OCI-LY3 (cell line): Measurements from ENCODE around the gene OVOL2.

Experiments used
- H2AFZ ChIP-seq: fragments of 200-600, 300-600 bp; shearing (Covaris generic); 2 replicates; pipeline ENCODE4 v1.6.0; 2014; ENCODE audit warnings: antibody characterized with exemption, low read depth, low read length
- H3K27ac ChIP-seq: fragments of 200-600, 300-600 bp; sonication (generic); 2 replicates; pipeline ENCODE4 v1.5.1; 2014; ENCODE audit warnings: mild to moderate bottlenecking, low read length, moderate library complexity, mixed read lengths
- H3K27me3 ChIP-seq: fragments of 200-600, 300-600 bp; sonication (generic); 2 replicates; pipeline ENCODE4 v1.6.1; 2014; ENCODE audit warnings: low read depth, low read length, mixed read lengths
- H3K36me3 ChIP-seq: fragments of 200-600, 300-600 bp; sonication (generic); replicated peaks from 2 replicates; pipeline ENCODE3; 2014; ENCODE audit warnings: low read depth, low read length, mixed read lengths
- H3K4me1 ChIP-seq: fragments of 300-600, 200-600 bp; sonication (generic); 2 replicates; pipeline ENCODE4 v1.6.1; 2014; ENCODE audit warnings: low read length, mixed read lengths
- H3K4me2 ChIP-seq: fragments of 200-600, 300-600 bp; sonication (generic); 2 replicates; pipeline ENCODE4 v1.6.1; 2014; ENCODE audit warnings: low read length, mixed read lengths
- H3K4me3 ChIP-seq: fragments of 300-600, 200-600 bp; sonication (generic); 2 replicates; pipeline ENCODE4 v1.5.1; 2014; ENCODE audit warnings: antibody characterized with exemption, mild to moderate bottlenecking, low read length, moderate library complexity
- H3K79me2 ChIP-seq: fragments of 300-600, 200-600 bp; shearing (Covaris generic); 2 replicates; pipeline ENCODE4 v1.6.1; 2014; ENCODE audit warnings: mild to moderate bottlenecking, low read length, mixed read lengths
- H3K9ac ChIP-seq: fragments of 300-600, 200-600 bp; shearing (Covaris generic); 2 replicates; pipeline ENCODE4 v1.6.0; 2014; ENCODE audit warnings: mild to moderate bottlenecking, low read length, moderate library complexity
- H3K9me3 ChIP-seq: fragments of 200-600, 300-600 bp; shearing (Covaris generic); 2 replicates; pipeline ENCODE4 v1.6.1; 2014; ENCODE audit warnings: low read length, mixed read lengths; ENCODE audit not compliant: insufficient read depth
- H4K20me1 ChIP-seq: fragments of 200-600, 300-600 bp; sonication (generic); 2 replicates; pipeline ENCODE4 v1.6.1; 2016; ENCODE audit warnings: low read length, mixed read lengths; ENCODE audit not compliant: insufficient read depth
- CTCF ChIP-seq: fragments of 200-600, 300-600 bp; sonication (generic); IDR thresholded peaks from 2 replicates; pipeline ENCODE4 v1.5.1; 2014; ENCODE audit warnings: antibody characterized with exemption, low read length, low read depth
- EZH2phosphoT487 ChIP-seq: fragments of 200-600 bp; shearing (Covaris generic); IDR thresholded peaks from 2 replicates; pipeline ENCODE4 v1.6.1; 2018; ENCODE audit warnings: antibody characterized with exemption, mixed run types, low read depth

The OVOL2 gene

GRCh38 chr20:17998446-17998845 lies 59.3 kb downstream of the OVOL2 start:
- no peaks in the 10 kb centered on the region for H3K9me3 ChIP-seq
- H3K36me3 ChIP-seq = no peaks in the 10 kb centered on the region
- no peaks in the 10 kb centered on the region for H3K79me2 ChIP-seq
- H3K4me1 ChIP-seq = peaks cover 35% of the 10 kb centered on the region
- no peak for TF ChIP-seq CTCF
- TF ChIP-seq EZH2phosphoT487 = no peak
- 0 out of 2 replicates have a peak overlapping the region, but pooled peaks have one; percentile 19 for H3K4me3 ChIP-seq
- no peaks in the 10 kb centered on the region for H4K20me1 ChIP-seq
- H2AFZ ChIP-seq = no peak overlapping the region
- H3K27ac ChIP-seq = no peak overlapping the region
- H3K4me2 ChIP-seq = peak overlapping the region; percentile 35
- H3K27me3 ChIP-seq = peaks cover 27% of the 10 kb centered on the region
- H3K9ac ChIP-seq = no peak overlapping the region

GRCh38 chr20:17995967-17996819 lies 61.5 kb downstream of the OVOL2 start:
- peak overlapping the region; percentile 18; the same call in 1 of the 2 replicates for H3K9ac ChIP-seq
- no peaks in the 10 kb centered on the region for H3K79me2 ChIP-seq
- H4K20me1 ChIP-seq = peaks cover 8% of the 10 kb centered on the region; the same call in 1 of the 2 replicates
- peaks cover 49% of the 10 kb centered on the region for H3K4me1 ChIP-seq
- peak overlapping the region; percentile 69 for H3K4me2 ChIP-seq
- no peak overlapping the region for H3K27ac ChIP-seq
- H3K9me3 ChIP-seq = no peaks in the 10 kb centered on the region
- H2AFZ ChIP-seq = peak overlapping the region; percentile 57
- no peak for TF ChIP-seq EZH2phosphoT487
- peak; percentile 98 for TF ChIP-seq CTCF
- peaks cover 27% of the 10 kb centered on the region for H3K27me3 ChIP-seq
- H3K4me3 ChIP-seq = peak overlapping the region; percentile 44
- H3K36me3 ChIP-seq = peaks cover 2% of the 10 kb centered on the region

GRCh38 chr20:17993546-17993945 lies 64.2 kb downstream of the OVOL2 start:
- Histone ChIP-seq H3K79me2 (no peaks in the 10 kb centered on the region), H3K27me3 (peaks cover 17% of the 10 kb centered on the region), H4K20me1 (peaks cover 17% of the 10 kb centered on the region), H3K27ac (no peak overlapping the region), H2AFZ (no peak overlapping the region), H3K4me2 (no peak overlapping the region), H3K9me3 (no peaks in the 10 kb centered on the region), H3K9ac (no peak overlapping the region), H3K36me3 (peaks cover 17% of the 10 kb centered on the region), H3K4me1 (peaks cover 45% of the 10 kb centered on the region), H3K4me3 (no peak overlapping the region)
- TF ChIP-seq CTCF = no peak
- no peak for TF ChIP-seq EZH2phosphoT487

GRCh38 chr20:17992847-17993513 lies 64.7 kb downstream of the OVOL2 start:
- TF ChIP-seq CTCF (no peak), EZH2phosphoT487 (no peak)
- peaks cover 39% of the 10 kb centered on the region for H3K4me1 ChIP-seq

More at GRCh38 chr20:17992847-17993513, 64.7 kb downstream of the OVOL2 start:
- Histone ChIP-seq H3K4me2 (peak overlapping the region; percentile 40), H3K27ac (no peak overlapping the region), H3K27me3 (peaks cover 13% of the 10 kb centered on the region), H3K9ac (no peak overlapping the region), H4K20me1 (peaks cover 19% of the 10 kb centered on the region), H3K79me2 (no peaks in the 10 kb centered on the region), H3K4me3 (peak overlapping the region; percentile 10; the same call in 1 of the 2 replicates), H3K9me3 (no peaks in the 10 kb centered on the region), H3K36me3 (peaks cover 19% of the 10 kb centered on the region), H2AFZ (no peak overlapping the region)
